ENCODE measurements around the gene RPA3.

Gene RPA3

DNA sequence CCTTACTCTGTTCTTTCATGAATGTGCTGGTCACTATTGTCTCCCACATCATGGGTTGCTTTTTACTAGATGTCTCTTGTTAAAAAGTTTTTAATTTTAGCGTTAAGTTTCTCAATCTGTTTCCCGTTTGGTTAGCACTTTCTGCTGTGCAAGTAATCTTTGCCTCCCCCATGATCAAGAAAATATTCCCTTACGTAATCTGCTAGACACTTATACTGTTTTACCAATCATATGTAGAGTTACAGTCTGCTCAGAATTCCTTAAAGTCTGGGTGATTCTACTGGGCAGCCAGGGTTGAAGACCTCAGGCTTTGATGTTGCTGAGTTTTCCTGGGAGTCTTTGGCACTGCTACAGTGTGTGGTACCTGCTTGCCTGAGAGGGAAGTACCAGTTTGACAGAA is 38.2 kb upstream of the RPA3 start:
- TF ChIP-seq, protein P1, sequence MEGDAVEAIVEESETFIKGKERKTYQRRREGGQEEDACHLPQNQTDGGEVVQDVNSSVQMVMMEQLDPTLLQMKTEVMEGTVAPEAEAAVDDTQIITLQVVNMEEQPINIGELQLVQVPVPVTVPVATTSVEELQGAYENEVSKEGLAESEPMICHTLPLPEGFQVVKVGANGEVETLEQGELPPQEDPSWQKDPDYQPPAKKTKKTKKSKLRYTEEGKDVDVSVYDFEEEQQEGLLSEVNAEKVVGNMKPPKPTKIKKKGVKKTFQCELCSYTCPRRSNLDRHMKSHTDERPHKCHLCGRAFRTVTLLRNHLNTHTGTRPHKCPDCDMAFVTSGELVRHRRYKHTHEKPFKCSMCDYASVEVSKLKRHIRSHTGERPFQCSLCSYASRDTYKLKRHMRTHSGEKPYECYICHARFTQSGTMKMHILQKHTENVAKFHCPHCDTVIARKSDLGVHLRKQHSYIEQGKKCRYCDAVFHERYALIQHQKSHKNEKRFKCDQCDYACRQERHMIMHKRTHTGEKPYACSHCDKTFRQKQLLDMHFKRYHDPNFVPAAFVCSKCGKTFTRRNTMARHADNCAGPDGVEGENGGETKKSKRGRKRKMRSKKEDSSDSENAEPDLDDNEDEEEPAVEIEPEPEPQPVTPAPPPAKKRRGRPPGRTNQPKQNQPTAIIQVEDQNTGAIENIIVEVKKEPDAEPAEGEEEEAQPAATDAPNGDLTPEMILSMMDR (conservative IDR thresholded peaks at IDR 0.05), result no peak
- no peak overlapping the region for H3K27ac ChIP-seq

DNA sequence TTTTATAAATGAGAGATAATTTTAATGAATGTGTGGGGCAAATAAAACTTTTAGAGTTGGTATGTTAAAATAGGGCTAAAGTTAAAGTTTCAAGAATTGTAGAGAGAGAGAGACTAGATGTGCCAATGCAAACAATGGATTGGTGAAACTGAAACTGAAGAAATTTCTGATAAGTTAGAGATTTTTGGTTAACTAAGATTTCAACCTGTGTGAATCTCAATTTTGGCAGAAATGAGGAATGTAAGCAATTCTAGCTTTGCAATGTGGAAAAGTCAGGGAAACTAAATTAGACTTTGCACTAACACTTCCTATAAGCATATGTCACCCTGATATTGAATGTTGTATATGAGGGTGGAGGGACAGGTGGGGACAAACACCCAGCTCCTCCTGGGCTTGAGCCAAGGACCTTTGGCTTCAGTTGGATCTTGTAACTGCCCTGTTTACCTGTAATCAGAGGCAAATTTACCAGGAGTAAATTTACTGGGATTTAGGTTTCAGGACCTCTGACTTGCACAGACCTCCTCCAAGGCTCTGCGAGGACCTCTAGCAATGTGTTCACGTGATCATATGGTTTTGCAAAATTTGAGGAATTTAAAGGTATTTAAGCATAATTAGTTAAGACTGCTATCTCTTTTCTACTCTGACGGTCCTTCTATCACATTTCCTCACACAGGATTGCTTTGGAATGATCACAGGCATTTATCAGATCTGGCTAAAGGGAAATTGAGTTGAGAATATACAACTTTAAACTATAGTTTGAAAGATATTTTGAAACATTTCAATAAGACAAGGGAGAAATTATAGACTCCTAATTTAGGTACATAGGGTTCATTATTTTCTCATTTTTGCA is 33.1 kb upstream of the RPA3 start:
- H3K27ac ChIP-seq, result no peak overlapping the region
- TF ChIP-seq, protein P1 (conservative IDR thresholded peaks at IDR 0.05), result no peak

DNA sequence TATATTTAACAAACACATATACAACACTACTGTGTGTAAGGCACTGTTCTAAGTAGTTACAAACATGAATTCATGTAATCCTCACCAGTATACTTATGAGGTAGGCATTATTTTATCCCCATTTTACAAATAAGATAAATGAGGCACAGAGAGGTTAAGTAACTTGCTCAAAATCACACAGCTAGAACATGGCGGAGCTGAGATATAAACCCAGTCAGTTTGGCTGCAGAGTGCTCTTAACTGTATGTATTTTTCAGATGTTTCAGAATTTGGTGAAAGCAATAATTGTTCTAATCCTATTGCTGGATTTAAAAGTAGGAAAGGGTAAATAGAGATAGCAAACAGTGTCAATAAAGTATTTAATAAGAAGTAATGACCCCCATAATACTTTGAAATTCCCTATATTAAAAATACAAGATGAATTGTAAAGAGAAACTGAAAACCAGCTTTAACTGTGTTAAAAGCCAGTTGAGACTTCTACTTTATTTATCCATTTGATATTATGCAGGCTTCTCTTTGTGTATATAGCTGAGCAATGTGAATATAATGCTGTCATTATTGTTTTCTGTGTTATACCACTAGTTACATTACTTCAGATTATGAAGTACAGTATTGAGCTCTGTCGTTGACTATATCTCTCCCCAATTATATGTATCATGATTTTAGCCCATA is 32.3 kb upstream of the RPA3 start:
- TF ChIP-seq, protein P1 (conservative IDR thresholded peaks at IDR 0.05), result no peak

DNA sequence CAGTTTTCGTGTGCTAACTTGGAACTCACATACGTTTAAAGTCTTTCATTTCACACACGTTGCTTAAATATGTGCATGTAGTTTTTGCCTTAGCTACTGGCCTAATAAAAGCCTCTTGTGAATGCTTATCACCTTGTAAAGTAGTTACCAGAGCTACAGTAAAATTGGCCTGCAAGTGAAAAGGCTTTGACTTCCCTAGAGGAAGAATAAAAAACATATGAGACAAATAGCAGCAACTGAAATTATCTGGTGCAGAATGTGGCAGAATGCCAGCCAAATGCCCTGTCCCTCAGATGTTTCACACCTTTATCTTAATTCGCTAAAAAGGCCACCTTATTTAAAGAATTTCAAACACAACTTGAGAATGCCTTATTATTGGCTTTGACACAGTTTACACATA is 28.1 kb upstream of the RPA3 start:
- TF ChIP-seq, protein P1 (conservative IDR thresholded peaks at IDR 0.05), result no peak
- peak overlapping the region; percentile 64 for H3K27ac ChIP-seq

More for the DNA sequence above, 32.3 kb upstream of the RPA3 start:
- no peak overlapping the region for H3K27ac ChIP-seq

DNA sequence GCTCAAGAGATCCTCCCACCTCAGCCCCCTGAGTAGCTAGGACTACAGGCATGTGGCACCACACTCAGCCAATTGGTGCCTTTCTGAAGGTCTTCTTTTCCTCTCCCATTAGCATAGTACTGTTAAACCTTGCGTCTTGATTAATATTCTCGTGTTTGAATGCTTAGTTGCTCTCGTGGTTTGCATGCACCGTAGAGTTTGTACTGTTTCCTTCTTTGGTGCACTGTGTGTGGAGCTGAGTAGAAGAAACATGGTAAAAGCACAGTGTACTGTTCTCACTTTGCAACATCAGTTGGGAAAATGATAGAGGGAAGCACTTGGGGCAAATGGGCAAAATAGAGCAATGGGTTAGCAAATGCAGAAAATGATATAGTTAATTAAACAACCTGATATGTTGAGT is 27.6 kb upstream of the RPA3 start:
- TF ChIP-seq, protein P1 (conservative IDR thresholded peaks at IDR 0.05), result no peak
- H3K27ac ChIP-seq, result peak overlapping the region; percentile 64

DNA sequence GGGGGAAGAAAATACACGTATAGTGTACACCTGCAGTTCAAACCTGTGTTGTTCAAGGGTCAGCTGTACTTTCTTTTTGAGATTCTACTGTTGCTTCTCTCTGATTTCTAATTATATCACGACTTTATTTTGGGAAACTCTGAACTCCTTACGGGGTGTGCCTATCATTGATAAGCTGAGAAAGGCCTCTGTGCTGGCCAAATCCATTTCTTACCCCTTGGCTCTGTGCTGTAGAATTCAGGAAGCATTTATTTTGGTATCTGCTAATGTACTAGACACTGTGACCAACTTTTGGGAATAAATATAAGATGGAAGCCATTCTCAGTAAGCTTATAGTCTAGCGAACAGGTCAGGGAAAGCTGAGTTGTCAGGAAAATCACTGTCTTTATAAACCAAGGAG is 26.9 kb upstream of the RPA3 start:
- TF ChIP-seq, protein P1 (conservative IDR thresholded peaks at IDR 0.05), result no peak
- H3K27ac ChIP-seq, result peak overlapping the region; percentile 64

DNA sequence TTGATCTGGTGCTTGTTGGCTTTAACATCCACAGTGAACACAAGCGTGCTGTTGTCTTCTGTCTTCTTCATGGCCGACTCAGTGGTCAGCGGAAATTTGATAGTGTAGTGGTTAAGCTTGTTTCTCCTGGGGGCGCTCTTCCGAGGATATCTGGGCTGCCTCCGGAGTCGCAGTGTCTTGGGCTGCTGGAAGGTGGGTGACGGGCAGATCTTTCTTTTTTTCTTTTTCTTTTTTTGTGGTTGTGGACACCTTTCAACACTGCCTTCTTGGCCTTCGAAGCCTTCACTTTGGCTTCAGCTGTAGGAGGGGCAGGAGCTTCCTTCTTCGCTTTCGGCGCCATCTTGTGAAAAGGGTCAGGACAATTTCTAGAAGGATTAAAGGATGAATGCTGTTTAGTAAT is 23.8 kb upstream of the RPA3 start:
- no peak overlapping the region for H3K27ac ChIP-seq
- TF ChIP-seq, protein P1 (conservative IDR thresholded peaks at IDR 0.05), result no peak

Measured in VCaP (cell line).